HS-5 (cell line): Measurements from ENCODE around the gene OR10A3.
A peak's percentile ranks its signal among the peaks of the same experiment; 100 is the strongest.

Source experiments
- DNase-seq: peaks from one replicate; pipeline ENCODE4 v3.0.0-alpha.2; 2012; ENCODE audit warnings: low read depth

The OR10A3 gene

DNA sequence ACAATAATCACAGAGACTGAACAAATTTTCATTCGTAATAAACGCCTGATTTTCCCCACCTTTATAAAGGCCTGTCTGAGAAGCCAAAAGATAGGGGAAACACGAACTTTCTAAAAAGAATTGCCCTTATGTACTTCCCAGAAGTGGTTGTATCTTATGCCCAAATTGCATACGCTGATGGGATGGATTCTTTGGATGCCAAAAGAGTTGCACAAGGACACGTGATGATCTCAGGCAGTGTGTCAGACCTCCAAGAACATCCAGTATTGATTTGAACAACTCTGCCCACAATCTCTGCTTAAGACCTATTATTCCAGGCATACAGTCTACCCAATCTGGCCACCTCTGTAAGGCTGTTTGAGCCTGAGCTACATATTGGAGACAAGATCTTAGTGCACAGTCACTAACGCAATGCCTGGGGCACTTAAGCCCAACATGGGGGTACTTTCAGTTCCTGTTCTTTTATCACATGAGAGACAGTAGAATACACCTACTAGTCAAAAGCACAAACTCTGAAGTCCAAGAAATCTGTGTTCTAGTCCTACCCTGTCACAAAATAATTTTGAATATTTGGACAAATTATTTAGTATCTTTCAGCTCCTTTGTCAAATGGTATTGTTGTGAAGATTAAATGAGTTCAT, 49.3 kb downstream of the OR10A3 start:
- DNase-seq, result peak; percentile 82

DNA sequence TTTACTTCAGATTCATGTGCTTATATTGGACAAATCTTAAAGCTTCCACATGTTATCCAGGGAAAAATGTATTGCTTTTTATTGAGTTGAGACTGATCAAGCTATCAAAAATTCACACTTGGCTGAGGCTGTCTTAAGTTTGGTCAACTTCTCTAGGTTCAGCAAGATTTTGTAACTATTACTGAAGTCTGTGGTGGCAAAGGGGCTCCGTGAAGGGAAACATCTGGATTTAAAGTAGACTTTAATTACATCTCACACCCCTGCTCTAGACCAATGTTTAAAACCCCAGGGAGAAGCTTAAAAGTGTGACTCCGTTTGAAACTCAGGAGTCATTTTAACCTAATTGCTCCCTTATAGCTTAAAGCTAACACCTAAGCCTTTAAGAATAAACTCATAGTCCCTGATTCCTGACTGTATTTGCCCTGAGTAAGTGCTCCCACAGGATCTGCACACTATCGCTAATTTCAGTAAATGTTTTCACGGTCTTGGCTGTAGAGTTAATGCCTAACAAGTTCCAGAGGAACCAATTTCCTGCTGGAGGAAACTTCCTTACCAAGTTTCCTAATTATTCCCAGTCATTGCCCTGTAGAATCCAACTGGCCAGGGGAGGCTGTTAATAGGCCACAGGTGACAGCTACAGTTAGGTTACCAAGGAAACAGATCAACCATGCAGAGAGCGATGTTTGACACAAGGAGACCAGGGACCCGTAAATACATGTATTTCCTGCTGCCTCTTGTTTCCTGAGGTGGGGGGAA, 50.9 kb downstream of the OR10A3 start:
- no peak for DNase-seq

DNA sequence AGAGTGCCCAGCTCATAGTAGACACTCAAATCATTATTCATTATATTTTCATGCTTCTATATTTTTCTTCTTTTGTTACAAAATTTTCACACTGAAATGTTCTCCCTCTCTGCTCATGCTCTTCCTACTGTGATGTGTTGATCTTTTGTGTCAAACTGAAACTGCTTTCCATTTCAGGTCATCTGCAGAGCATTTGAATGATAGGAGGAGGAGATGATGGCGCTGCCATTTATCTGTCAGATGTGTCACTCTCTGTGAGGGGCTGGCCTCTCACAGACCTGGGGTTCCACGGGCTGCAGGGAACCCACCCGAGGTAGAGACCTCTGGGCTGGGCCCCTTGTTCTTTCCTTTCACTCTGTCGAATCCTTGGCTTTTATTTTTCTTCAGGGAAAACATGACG, 51.5 kb downstream of the OR10A3 start:
- DNase-seq, result no peak
